ENCODE measurements around the gene ARHGAP4.

ARHGAP4 gene

DNA sequence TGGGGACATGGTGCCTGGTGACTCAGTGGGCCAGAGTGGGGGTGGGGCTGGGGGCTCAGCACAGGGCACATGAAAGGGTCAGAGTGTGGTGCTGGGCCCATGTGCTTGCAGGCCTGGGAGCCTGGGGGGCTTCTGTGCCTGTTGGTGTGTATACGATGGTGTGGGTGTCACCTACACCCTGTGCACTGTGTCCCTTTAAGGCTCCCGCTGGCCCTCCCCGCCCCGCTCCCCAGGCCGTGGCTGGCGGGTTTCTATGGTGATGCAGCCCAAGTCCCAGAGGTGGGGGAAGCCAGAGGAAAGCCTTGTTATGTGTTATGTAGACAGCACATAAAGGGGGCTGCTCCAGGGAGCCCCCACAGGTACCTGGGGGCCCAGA, 45.6 kb downstream of the ARHGAP4 start:
- no peak for DNase-seq (ENCODE audit: low read depth)

DNA sequence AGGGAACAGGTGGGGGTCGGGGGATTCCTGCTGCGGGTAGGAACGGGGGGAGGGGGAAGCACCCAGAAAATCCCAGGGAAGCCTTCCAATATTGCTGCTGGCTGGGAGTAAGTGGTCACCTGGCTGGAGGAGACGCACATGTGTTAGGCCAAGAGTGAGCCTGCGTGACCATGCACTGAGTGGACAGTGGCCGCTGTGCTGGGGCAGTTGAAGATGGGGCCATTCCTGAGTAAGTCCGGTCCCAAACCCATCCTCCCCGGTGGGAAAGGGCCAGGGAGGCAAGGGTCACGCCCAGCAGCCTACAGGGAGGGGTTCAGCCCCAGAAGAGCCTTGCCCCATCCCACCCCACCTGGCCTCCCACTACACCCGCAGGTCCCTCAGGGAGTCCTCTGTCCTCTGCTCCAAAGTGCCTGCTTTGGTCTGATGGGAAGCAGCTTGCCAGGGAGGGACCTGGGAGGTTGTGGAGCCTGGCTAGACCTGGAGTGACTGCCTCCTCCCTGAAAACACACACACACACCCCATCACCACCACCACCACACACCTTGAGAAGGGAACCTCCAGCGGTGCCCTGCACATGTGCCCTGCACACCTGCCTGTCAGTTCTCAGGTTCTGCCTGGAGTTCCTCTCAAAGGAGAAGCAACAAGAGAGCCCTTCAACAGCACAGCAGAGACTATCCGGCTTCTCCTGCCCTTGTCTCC, 46.2 kb downstream of the ARHGAP4 start:
- DNase-seq (ENCODE audit: low read depth): no peak

DNA sequence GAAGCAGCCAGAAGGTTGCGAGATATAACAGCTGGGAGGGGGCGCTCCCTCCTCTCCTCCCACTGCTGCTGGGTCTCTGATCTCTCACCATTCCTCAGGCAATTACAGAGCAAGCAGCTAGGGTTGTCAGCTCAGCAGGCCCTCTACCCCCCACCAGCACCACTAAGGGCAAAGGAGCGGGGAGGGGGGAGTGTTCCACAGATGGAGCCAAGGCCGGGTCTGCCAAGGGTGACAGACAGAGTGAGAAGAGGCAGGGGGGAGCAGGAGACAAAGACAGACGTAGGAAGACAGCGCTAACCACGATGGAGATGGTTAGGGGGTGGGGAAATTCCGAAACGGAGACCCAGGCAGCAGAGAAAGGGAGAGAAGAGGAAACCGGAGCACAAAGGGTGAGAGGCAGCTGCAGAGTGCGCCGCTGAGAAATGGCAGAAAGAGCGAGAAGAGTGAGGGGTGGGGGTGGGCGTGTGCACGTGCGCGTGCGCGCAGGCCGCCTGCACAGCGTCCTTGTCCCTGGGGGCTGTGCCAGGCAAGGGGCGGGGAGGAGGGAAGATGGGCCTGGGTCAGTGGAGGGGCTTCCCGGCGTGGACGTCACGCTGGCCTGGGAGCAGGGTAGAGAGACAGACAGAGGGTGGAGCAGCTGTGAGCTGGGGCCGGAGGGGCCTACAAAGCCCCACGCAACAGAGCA, 47.0 kb downstream of the ARHGAP4 start:
- DNase-seq (ENCODE audit: low read depth): no peak

DNA sequence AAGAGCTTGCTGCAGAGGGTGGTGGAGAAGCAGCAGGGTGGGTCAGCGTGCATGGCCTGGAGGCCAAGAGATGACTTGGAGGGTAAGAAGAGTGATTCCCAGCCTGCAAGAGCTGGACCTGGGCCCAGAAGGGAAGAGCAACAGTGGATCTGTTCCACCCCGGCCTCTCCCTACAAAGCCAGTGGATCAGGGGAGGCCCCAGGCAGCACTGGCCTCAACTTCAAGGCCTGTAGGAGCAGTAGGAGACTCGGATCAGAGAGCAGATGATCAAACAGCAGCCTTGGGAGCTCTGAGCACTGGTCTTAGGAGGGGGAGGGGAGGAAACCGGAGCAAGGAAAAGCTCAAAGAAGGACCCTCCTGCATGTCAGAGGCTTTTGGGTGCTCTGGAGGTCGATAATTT, 47.7 kb downstream of the ARHGAP4 start:
- no peak for DNase-seq (ENCODE audit: low read depth)

DNA sequence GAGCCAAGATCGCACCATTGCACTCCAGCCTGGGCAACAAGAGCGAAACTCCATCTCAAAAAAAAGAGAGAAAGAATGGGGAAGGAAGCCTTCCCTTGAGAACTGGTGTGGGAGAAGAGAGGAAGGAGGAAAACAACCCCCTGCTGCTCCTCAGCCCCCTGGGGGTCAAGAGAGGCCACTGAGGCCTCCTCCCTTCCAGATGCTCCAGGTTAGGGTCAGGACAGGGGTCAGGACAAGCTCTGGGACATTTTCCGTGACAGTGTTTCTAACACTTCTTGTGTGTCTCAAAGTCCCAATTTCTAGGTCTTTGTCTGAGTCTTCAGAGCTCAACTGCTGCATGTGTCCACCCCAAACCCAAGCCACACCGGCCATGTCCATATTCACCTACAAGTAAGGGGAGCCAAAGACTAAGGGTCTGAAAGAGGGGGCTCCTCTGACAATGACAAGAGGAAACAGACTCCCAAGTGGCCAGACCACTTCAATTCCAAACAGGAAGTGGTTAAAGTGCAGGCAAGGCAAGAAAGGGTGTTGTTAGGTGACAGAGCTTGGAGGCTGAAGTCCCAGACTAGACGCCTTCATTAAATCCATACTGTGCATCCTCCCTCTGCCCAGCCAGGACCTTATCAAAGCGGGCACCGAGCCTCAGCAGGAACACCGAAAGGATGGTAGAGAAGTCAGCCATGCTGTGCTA, 48.3 kb downstream of the ARHGAP4 start:
- DNase-seq (ENCODE audit: low read depth): no peak

DNA sequence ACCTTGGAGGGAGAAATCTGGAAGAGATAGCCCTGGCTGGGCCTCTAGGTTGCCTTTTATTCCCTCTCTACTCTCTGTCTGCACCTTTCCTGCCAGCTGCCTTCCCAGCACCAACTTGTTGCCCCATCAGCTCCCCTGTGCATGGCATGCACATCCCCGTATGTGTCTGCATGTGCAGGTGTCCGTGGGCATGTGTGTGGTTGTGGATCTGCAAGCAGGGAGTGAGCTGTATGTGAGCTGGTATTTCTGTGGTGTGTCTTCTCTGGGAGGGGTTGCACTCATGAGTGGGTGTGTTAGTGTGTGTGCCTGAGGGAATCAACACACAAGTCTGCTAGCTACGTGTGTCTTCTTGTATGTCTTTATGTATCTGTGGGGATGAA, 50.0 kb downstream of the ARHGAP4 start:
- no peak for DNase-seq (ENCODE audit: low read depth)

DNA sequence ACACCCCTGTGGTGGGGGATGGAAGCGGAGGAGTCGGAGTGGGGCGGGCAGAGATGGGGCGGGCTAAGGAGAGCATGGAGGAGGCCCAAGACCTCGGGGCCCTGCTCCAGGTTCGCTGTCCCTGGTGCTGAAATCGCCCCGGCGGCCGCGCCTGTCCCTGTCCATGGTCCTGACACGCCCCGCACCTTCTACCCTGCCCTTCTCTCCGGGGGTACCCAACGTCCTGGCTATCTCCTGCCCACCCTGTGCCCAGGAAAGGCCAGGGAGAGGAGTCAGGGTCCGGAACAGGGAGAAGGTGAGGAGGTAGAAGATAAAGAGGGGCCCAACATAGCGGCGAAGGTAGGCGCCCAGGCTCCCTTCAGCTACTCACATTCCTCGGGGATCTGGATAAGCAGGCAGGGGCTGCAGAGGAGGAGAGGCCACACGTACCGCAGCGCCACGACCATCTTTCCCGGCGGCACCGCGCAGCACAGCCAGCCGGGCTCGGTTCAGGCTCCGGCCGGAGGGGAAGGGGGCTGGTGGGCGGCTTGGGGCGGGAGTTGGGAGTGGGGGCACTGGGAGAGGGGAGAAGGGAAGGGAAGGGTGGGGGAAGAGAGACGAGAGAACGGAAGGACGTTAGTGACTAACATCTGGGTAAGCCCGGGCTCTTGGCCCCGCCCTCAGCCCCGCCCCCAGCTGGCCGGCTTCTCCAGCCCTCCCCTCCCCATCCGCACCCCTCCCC, 50.5 kb downstream of the ARHGAP4 start:
- DNase-seq (ENCODE audit: low read depth): peak; percentile 54

DNA sequence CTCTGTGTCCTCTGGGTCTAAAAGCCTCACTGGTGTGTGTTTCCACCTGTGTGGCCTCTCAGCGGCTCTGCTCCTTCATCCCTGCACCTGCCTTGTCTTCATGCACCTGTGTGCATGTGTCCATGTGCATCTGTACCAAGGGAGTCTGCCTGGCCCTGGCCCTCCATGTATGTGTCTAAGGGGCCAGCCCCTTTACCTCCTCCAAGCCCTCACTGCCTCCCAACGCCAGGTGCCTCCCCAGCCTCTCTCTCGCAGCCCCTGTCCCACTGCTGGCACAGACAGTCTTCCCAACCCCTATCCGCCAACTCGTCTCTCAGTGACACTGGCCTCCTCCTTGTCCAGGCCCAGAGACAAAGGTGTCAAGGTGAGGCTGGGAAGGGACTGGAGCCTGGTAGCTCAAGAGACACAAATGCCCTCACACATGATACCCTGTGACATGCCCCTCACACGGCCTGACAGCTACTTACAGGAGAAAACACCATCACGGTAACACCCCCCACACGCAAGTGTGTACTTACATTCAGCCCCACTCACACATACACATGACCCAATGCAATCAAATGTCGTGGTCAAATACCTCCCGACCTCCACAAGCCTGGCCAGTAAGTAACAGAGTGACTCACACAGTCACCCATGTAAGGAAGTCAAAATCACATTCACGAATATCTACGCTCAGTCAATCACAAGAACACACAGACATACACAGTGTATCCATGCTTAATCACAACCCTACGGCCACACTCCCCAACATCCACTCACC, 51.5 kb downstream of the ARHGAP4 start:
- DNase-seq (ENCODE audit: low read depth): no peak

DNA sequence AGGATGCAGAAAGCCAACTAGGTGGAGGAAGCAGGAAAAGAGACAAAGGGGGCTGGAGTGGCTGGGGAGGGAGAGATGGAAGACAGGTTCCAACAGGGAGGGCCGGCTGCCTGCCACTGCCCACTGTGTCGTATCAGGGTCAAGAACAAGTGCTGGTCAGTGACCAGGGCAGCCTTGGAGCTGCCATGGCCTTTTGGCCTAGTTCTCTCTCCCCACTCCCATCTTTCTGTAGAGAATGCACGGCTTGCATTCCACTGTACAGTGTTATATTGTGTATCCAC, 52.0 kb downstream of the ARHGAP4 start:
- no peak for DNase-seq (ENCODE audit: low read depth)

DNA sequence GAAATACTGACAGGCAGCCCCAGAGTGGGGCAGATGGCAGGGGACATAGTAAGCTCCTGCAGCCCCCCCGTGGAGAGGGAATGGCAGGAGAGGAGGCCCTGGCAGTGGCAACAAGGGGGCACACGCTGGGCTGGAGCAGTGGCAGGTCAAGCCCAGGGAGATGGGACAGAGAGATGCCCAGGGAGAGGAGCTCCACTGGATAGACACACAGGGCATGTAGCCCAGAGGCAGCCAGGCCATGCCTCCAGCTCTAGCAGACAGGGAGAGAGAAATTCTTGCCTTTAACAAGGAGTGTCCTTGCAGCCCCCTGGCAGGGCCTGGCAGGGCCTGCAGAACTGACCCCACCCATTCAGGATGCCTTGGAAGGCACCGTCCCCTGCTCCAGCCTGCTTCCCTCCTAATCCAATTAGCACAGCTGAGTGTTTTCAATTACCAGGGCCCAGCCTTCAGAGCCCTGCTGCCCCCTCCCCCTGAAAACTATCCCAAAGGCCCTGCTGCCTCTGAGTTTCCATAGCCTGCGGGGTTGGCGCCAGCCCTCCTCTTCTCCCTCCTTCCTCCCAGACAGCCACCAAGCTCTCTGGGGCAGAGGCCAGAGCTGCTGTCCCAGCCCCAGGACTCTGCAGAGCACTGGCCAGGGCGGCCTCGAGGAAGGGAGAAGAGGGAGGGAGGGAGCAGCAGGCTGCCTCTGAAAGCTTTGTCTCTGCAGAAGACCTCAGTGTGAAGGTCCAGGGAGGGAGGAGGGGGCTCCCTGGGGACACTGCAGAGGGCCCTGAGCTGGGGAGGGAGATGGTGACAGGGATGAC, 52.6 kb downstream of the ARHGAP4 start:
- DNase-seq (ENCODE audit: low read depth): no peak

DNA sequence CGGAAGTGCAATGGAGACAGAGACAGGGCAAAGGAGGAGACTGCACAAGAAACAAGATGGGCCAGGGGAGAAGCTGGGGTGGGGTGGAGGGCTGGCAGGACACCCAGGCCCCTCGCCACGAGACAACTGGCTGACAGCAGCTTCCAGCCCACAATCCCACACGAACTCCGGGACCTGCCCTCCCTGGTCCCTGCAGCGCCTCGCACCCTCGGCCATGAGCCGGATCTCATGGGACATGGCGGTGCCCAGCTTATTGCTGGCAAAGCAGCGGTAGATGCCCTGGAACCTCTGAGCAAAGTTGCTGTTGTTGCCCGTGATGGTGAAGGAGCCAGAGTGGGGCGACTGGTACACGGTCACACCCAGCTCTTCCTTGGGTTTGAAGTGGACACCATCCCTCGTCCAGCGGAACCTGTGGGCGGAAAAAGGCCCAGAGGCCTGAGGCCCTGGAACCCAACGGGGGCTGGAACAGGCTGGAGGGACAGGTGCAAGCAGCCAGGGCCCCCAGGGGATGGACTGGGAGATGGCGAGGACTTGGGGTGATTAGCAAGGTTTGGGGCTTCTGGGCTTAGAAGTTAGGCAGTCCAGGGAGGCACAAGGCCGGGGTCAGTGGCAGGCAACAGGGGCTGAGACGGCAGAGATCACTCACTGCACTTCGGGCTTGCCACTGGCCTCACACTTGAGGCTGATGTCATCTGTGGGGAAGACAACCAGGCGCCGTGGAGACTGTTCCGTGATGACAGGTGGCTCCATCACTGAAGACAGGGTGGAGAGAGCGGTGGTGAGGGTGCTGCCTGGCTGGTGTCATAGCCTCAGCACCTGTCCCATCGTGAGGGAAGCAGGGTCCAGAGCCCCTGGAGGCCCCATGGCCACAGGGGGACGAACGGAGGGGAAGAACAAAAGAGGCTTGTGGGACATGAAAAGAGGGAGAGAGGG, 53.9 kb downstream of the ARHGAP4 start:
- DNase-seq (ENCODE audit: low read depth): no peak

DNA sequence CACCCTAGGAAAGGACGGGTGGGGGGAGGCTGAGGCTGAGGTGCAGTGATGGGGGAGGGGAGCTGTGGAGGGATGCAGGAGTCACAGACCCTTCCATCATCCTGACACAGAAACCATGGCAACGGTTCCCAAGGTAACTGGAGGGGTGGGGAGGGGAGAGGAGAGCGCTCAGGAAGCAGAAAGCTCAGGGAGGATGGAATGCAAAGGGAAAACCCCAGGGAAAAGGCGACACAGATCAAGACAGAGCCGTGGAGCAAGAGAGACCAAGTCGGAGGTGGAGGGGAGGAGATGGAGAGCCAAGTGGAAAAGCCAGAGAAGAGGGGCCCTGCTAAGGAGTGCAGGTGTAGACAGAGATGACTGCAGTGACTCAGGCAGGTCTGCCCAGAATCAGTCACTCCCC, 54.6 kb downstream of the ARHGAP4 start:
- DNase-seq (ENCODE audit: low read depth): no peak

DNA sequence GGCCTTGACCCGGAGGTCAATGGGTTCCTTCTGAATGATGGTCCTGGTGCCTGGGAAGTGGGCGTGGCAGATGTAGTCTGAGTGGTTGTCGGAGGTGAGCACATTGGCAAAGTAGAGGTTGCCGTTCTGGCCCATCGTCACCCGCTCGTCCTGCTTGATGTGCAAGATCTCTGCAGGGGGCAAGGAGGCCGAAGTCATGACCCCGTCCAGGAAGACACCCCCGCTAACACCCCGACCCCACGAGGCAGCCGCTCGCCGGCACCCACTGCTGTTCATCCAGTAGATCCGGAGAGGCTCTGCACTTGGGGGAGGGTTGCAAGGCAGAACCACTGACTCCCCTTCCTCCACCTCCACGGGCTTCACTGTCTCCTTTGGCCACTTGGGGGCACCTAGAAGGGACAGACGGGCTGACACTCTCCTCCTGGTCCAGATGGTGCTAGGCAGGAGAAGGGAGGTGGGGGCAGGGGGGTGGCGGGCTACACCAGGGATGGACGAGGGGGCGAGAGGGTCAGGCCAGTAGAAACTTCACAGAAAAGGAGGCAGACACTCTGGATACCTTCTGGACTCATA, 55.2 kb downstream of the ARHGAP4 start:
- no peak for DNase-seq (ENCODE audit: low read depth)

DNA sequence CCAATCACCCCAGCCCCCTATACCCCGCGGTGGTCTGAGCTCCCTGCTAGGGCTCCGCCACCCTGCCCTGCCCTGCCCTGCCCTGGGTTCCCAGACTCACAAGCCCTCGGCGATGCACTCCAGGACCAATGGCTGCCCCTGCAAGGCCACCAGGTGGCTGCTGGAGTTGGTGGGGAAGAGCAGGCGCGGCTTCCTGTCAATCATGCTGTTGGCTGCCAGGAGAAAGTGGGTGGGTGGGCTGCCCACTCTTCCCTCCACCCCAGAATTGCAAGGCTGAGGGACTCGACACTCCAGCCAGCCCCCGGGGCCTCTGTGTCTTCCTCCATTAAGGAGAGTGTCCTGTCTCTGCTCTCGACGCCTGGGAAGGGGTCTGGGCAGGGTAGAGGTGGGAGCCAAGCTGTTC, 55.8 kb downstream of the ARHGAP4 start:
- DNase-seq (ENCODE audit: low read depth): no peak

DNA sequence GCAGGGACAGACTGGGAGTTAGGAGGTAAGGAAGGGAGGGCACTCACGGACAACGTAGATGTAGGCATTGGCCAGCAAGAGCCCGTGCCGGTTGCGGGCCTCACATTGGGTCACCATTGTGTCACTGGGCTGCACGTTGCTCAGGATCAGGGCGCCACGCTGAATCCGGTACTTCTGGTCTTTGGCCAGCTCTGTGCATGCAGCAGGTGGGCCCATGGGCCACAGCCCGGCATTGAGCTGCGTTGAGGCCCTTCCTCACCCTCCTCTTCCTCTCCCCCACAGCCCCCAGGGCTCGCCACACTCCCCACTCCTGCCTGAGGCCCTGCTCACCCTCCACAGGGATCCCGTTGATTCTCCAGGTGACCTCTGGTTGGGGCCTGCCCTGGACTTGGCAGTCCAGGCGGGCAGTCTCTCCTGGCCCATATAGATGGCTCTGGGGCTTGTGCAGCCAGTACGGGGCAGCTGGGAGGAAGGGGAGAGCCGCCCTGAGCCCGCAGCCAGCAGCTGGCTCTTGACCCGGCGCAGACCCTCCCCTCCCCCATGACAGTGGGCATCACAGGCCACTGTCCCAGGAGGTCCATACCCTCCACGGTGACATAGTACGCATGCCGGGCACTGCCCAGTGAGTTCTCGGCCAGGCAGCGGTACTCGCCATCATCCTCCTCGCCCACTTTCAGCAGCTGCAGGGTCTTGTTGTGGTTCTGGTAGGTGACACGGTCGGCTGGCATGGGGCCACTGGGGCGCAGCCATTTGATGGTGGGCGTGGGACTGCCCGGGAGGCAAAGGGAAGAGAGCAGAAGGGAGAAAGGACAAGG, 56.4 kb downstream of the ARHGAP4 start:
- DNase-seq (ENCODE audit: low read depth): no peak

DNA sequence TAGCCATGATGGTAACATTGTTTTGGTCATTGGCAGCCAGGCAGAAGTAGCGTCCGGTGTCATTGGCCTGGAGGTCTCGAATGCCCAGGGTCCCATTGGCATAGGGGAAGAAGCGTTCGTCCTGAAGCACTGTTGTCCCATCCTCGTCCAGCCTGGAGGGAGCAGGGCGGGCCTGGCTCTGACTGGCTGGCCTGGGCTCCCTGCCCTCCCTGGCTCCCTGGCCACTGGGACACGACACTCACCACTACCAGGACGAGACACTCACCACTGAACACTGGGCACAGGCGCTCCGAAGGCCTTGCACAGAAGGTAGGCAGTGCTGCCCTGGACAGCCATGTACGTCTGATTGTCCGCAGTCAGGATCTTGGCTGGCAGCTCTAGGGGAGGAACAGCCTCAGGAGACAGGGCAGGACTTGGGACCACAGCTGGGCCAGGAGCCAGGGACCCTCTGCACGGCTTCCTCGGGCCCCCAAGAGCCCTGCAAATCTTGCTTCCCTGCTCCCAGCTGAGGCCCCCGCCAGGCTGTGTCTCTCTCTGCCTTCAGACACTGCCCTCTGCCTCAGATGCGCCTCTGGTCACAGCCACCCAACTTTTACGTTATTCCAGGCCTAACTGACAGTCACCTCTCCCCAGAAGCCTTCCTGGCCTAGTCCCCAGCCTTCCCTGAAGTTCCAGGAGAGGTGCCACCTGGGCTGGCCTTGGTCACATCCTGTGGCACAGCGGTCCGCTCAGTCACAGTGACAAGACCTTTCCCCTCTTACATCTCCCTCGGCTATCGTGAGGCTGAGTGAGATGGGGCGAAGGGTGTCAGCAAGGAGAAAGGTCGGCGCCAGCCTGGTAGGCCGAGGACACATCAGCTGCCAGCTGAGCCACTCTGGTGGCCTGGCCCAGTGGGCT, 57.2 kb downstream of the ARHGAP4 start:
- no peak for DNase-seq (ENCODE audit: low read depth)

DNA sequence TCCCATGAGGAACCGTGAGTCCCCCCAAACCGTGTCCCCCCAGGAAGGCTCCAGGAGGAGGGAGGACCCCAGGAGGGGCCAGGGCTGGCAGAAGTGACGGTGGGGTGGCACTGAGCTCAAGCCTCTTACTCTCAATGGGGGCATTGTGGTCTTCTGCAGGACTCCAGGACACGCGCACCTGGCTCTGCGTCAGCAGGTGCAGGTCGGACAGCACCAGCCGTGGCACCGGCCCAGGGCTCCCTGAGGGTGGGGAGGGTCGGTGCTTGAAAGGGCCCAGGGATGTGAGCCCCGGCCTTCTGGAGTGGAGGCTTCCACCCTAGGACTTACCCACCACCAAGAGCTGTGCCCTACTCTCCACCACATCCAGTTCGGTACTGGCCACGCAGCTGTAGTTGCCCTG, 58.4 kb downstream of the ARHGAP4 start:
- DNase-seq (ENCODE audit: low read depth): no peak

DNA sequence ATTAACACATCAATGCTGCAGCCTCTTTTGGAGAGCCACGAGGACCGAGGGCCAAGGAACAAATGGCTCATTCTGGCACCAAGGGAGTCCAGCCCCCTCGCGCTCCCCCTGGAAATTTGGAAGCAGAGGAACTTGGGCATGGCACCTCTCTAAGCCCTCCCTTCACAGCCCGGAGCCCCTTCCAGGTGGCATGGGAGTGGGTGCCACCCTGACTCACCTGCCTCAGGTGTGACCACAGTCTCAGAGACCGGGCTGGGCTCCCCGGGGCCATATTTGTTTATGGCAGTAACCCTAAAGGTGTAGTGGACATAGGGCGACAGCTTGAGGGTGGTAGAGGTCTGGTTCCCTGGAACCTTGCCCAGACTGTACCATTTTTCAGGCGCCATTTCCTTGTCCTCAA, 58.9 kb downstream of the ARHGAP4 start:
- no peak for DNase-seq (ENCODE audit: low read depth)

Measured in stimulated activated CD8-positive, alpha-beta memory T cell treated with anti-CD3 and anti-CD28 coated beads, Interleukin-4, amount 100 ng/mL, for 24 hours (primary cell).